Loucy (cell line): ENCODE results near the gene NFIX.

Source experiments
- EZH2phosphoT487 ChIP-seq: fragments of 200-600 bp; IDR thresholded peaks from 2 replicates; pipeline ENCODE4 v1.6.1; 2018; ENCODE audit warnings: antibody characterized with exemption, mild to moderate bottlenecking, moderate library complexity, borderline replicate concordance
- TF ChIP-seq, protein P1 (sequence below): fragments of 200-600 bp; sonication (generic); conservative IDR thresholded peaks from 2 replicates; pipeline ENCODE4 v1.5.1; 2014; ENCODE audit warnings: mild to moderate bottlenecking, antibody characterized with exemption, low read length

DNA sequence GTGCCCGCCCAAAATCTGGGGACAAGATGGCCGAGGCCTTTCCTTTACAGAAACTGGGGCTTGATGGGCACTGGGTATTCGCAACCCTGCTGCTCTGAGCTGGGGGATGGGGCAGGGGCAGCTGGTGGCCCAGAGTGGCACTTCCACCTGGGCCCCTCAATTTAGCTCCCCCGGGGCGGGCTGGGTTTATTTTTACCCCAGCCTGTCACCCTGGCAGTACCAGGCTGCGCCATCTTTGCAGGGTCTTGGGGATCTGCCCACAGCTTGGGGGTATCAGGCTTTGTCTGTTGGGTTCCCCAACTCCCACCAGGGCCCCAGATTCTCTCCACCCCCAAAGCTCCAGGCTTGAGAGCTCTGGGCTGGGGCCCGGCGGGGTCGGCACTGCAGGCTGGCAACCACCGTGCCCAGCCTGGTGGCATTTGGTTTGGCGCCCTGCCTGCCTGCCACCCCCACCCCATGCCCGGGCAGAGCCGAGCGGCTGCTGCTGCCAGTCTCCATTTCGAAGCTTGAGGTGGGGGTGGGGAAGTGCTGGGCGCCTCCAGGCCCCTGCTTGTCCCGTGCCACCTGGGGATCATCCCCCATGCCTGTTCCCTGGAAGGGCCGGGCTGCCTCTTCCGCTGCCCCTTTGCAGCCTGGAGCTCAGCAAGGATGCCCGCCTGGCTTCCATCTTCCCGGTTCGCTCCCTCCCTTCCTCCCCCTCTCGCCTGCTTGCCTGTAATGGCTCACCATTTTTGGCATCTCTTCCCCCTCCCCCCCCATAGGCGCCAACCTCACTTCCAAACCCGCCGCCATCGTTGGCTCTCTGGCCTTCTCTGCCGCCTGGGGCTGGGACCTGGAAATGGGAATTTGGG lies 11.4 kb downstream of the NFIX start:
- TF ChIP-seq, protein P1, sequence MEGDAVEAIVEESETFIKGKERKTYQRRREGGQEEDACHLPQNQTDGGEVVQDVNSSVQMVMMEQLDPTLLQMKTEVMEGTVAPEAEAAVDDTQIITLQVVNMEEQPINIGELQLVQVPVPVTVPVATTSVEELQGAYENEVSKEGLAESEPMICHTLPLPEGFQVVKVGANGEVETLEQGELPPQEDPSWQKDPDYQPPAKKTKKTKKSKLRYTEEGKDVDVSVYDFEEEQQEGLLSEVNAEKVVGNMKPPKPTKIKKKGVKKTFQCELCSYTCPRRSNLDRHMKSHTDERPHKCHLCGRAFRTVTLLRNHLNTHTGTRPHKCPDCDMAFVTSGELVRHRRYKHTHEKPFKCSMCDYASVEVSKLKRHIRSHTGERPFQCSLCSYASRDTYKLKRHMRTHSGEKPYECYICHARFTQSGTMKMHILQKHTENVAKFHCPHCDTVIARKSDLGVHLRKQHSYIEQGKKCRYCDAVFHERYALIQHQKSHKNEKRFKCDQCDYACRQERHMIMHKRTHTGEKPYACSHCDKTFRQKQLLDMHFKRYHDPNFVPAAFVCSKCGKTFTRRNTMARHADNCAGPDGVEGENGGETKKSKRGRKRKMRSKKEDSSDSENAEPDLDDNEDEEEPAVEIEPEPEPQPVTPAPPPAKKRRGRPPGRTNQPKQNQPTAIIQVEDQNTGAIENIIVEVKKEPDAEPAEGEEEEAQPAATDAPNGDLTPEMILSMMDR: no peak
- no peak for TF ChIP-seq EZH2phosphoT487
